HG02588 (cell line): ENCODE data around the gene ELOF1.
A peak's percentile ranks its signal among the peaks of the same experiment; 100 is the strongest.
"Not testable (repeated sequence)": the region's sequence is repeated elsewhere in the genome, so short reads cannot be mapped to it uniquely, and the experiment has no call there.

Experiments
- ATAC-seq: cut with Tn5 transposase; IDR thresholded peaks from one replicate; pipeline ENCODE4 v1.9.1; 2021; ENCODE audit warnings: mild to moderate bottlenecking, moderate library complexity; ENCODE audit not compliant: unreplicated experiment

The ELOF1 gene

GRCh38 chr19:11558881-11559828, at the start of gene ELOF1:
Gene ELOF1, minus strand, starts transcription at chr19:11559230. Its CDS starts 4,883 bp downstream, at chr19:11554347.
- ATAC-seq, result peak; percentile 80

- ATAC-seq, result no peak
Measured at GRCh38 chr19:11606484-11606883, 47.5 kb upstream of the ELOF1 start.

- not testable (repeated sequence) for ATAC-seq
Measured at GRCh38 chr19:11599704-11600103, 40.7 kb upstream of the ELOF1 start.

- no peak for ATAC-seq
Measured at GRCh38 chr19:11598746-11599145, 39.7 kb upstream of the ELOF1 start.

GRCh38 chr19:11598103-11598483, 39.1 kb upstream of the ELOF1 start:
- ATAC-seq, result no peak

GRCh38 chr19:11597202-11598102, 38.4 kb upstream of the ELOF1 start, which contains the start of gene ZNF627:
Gene ZNF627, plus strand, starts transcription at chr19:11597483. Its CDS starts 145 bp downstream, at chr19:11597628.
- ATAC-seq, result peak; percentile 94

GRCh38 chr19:11596156-11596555, 37.1 kb upstream of the ELOF1 start:
- ATAC-seq, result no peak

- no peak for ATAC-seq
Measured at GRCh38 chr19:11594084-11594483, 35.1 kb upstream of the ELOF1 start.

- no peak for ATAC-seq
Measured at GRCh38 chr19:11587975-11588631, 29.1 kb upstream of the ELOF1 start.

- no peak for ATAC-seq
Measured at GRCh38 chr19:11587302-11587974, 28.4 kb upstream of the ELOF1 start.

GRCh38 chr19:11586331-11586730, 27.3 kb upstream of the ELOF1 start:
- no peak for ATAC-seq

GRCh38 chr19:11581740-11582139, 22.7 kb upstream of the ELOF1 start:
- ATAC-seq, result peak; percentile 56

GRCh38 chr19:11580116-11580515, 21.1 kb upstream of the ELOF1 start:
- no peak for ATAC-seq

GRCh38 chr19:11578258-11579142, 19.5 kb upstream of the ELOF1 start:
- no peak for ATAC-seq

GRCh38 chr19:11577451-11578257, 18.6 kb upstream of the ELOF1 start, which contains the start of gene ACP5:
Gene ACP5, minus strand, starts transcription at chr19:11577645. Its CDS starts 328 bp downstream, at chr19:11577317.
- ATAC-seq, result no peak

- no peak for ATAC-seq
Measured at GRCh38 chr19:11576227-11576626, 17.2 kb upstream of the ELOF1 start.

- no peak for ATAC-seq
Measured at GRCh38 chr19:11574689-11575088, 15.7 kb upstream of the ELOF1 start.

GRCh38 chr19:11573763-11574162, 14.7 kb upstream of the ELOF1 start:
- ATAC-seq, result not testable (repeated sequence)
